Inflammatory macrophage treated with lipopolysaccharide for 4 hours (primary cell): Measurements from ENCODE around the gene TARBP1.
A peak's percentile ranks its signal among the peaks of the same experiment; 100 is the strongest.

Experiments used
- DNase-seq: peaks from one replicate; pipeline ENCODE4 v3.0.0-alpha.2; 2020

TARBP1 gene

DNA sequence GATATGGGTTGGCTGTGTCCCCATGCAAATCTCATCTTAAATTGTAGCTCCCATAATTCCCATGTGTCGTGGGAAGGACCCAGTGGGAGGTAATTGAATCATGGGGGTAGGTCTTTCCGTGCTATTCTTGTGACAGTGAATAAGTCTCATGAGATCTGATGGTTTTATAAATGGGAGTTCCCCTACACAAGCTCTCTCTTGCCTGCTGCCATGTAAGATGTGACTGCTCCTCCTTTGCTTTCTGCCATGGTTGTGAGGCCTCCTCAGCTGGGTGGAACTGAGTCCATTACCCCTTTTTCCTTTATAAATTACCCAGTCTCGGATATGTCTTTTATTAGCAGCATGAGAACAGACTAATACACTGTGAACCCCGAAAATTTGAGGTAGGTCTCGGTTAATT is 25.3 kb upstream of the TARBP1 start:
- DNase-seq, result peak; percentile 48

GRCh38 chr1:234503193-234504050 is 24.4 kb upstream of the TARBP1 start:
- DNase-seq, result no peak

- DNase-seq, result no peak
Observed at GRCh38 chr1:234502785-234503184, 23.8 kb upstream of the TARBP1 start.

DNA sequence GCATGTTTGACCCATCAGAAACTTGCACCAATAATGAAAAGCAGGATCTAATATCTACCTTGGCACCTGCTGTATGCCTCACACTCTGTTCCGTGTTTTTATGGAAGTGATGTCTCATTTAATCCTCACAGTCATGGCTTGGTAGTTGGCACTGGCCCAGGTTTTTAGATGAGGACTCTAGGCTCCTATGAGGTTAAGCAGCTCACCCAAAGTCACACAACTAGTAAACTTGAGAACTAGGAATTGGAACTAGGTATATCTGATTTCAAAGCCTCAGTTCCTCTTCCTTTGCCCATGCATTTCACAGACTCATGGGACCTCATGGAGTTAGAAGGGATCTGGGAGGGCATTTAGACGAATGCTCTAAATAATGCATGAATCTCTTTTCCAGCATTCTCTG is 21.3 kb upstream of the TARBP1 start:
- peak; percentile 72 for DNase-seq

DNA sequence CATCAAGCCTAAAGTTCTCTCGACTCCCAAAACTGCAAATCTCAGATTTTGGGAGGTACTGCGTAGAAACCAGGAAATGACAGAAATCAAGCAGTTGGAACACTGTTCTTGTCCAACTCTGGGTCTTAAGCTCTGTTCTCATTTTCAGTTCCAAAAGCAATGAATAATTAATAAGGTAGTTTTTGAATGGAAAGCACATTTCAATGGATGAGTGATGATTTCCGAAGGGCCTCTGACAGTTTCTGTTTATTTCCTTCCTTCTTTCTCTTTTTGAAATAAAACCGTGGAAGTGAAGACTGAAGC is 20.9 kb upstream of the TARBP1 start:
- no peak for DNase-seq

GRCh38 chr1:234499119-234499942 is 20.4 kb upstream of the TARBP1 start:
- peak; percentile 89 for DNase-seq

DNA sequence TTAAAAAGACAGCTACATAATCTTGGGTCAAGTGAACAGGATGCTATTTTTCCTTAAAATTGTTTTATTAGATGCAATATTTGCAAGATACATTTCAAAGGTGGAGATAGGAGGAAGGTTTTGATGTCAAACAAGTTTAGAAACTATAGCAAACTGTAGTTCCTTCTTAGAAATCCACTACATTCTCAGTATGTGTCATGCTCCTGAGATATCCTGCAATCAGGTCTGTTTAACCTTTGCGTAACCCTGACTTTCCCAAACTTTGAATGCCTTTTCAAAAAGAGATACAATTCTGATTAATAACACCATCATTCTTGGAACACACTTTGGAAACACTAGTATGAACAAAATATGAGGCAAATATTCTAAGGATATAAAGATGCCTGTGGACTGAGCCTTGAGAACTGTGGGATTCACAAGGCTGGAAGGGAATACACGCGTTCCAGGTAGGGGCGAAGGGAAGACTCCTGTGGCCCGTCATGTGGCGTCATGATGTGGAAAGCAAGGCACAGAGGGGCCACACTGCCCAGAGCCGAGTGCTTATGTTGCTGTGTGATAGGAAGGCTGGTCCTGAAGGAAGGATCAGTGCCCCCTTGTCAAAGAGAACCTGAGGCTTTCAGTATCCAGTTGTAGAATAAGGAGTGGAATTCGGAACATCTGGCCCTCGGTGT is 19.6 kb upstream of the TARBP1 start:
- peak; percentile 74 for DNase-seq

DNA sequence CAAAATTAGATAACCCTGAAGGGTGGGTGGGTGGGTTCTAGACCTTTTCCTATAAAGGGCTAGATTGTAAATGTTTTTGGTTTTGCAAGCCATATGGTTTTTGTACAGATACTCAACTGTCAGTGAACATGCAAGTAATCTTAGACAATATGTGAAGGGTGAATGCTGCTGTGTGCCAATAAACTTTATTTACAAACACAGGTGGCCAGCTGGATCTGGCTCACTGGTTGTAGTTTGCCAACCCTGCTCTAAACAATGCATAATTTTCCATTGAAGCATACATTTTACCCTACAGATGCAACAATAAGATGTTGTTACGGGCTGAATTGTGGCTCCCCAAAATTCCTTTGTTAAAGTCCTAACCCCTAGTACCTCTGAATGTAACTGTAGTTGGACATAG is 18.6 kb upstream of the TARBP1 start:
- no peak for DNase-seq

- peak; percentile 30 for DNase-seq
Observed at GRCh38 chr1:234495231-234495990, 16.4 kb upstream of the TARBP1 start.

DNA sequence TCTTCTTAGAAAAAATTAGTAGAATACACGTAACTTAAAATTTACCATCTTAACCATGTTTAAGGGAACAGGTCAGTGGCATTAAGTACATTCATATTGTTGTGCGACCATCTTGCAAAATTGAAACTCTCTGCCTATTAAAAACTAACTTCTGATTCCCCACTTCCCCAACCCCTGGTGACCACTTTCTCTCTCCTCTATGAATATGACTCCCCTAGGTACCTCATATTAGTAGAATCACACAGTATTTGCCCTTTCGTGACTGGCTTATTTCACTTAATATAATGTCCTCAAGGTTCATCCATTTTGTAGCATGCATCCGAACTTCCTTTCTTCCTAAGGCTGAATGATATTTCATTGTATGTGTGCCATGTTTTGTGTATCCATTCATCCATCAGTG is 15.1 kb upstream of the TARBP1 start:
- DNase-seq, result no peak

DNA sequence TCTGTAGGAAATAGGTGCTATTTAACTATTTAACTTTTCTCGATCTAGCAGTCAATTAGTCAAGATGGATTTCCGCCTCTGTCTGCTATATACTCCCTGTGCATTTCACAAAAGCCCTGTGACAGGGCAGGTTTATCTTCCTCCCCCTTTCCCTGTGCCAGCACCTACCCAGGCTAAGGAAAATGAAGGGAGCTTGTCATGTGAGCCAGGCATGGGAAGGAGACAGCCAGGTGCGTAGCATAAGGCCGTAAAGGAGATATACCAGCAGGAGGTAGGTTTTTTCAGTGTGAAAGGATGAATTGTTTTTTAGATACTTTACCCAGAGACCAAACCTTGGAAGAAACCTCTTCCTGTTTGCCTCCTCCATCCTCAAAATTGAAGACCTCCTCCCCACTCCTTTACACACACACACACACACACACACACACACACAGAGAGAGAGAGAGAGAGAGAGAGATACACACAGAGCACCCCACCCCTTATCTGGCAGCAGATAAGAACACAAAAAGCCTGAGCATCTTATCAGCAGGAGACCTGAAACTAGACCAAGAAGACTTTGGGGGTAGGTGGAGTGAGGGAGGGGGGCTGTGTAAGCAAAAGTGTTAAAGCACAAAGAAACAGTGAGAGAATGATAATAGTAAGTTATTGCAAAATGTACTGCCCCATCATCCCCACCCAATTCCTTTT is 12.0 kb upstream of the TARBP1 start:
- DNase-seq, result no peak

DNA sequence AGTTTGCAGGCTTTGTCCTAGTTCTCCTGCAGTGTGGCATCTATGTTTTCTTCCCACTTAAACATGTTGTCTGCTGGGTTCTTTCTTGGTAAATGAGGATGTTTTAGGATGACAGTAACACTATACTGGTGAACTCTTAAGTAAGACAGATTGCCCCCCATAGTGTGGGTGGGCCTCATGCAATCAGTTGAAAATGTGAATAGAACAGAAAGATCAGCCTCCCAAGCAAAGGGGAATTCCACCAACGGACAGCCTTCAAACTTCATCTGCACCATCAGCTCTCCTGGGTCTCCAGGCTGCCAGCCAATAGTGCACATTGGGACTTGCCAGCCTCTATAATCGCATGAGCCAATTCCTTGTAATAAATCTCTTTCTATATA is 10.7 kb upstream of the TARBP1 start:
- peak; percentile 56 for DNase-seq

- DNase-seq, result no peak
Observed at GRCh38 chr1:234489007-234489697, 10.2 kb upstream of the TARBP1 start.

- peak; percentile 50 for DNase-seq
Observed at GRCh38 chr1:234488054-234489006, 9.4 kb upstream of the TARBP1 start.

- peak; percentile 78 for DNase-seq
Observed at GRCh38 chr1:234486858-234487840, 8.2 kb upstream of the TARBP1 start.

DNA sequence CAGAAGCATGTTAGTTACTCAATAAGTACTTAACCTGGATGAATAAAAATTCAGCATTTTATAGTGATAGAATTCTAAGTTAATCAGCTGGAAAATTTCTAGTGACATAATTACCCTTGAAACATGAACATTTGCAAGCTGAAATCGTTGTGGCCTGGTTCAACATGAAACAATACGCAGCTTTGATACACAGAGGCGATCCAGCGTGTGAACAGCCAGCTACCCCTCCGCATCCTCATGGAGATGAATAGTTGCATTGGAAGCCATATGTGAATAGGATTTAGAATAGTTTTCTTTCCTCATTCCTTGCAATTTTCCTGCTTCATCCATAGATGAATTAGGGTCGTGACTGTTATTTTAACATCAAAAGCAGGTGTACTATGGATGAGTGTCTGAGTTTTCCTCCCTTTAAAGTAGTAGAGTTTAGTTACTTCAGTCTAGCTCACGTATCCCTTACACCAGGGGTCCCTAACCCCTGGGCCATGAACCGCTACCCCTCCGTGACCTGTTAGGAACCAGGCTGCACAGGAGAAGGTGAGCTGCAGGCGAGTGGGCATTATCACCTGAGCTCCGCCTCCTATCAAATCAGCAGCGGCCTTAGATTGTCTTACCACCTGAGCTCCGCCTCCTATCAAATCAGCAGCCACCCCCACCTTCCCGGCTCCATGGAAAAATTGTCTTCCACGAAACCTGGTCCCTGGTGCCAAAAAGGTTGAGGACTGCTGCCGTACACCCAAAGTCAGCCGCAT is 6.2 kb upstream of the TARBP1 start:
- DNase-seq, result no peak

GRCh38 chr1:234484218-234484617 is 5.2 kb upstream of the TARBP1 start:
- no peak for DNase-seq

- no peak for DNase-seq
Observed at GRCh38 chr1:234481771-234482170, 2.8 kb upstream of the TARBP1 start.
